ENCODE data around the gene ADAMTSL4.

ADAMTSL4 gene

GRCh38 chr1:150575518-150576366 is 26.5 kb downstream of the ADAMTSL4 start:
- TF ChIP-seq FOXM1 (IDR thresholded peaks at IDR 0.05; ENCODE audit: borderline replicate concordance, low read depth), result no peak
- no peak for TF ChIP-seq RAD21 (IDR thresholded peaks at IDR 0.05; ENCODE audit: low read depth)
- TF ChIP-seq EP300 (IDR thresholded peaks at IDR 0.05; ENCODE audit: borderline replicate concordance), result no peak
- TF ChIP-seq ZBTB7A (IDR thresholded peaks at IDR 0.05; ENCODE audit: low read depth), result no peak
- TF ChIP-seq, protein P1, sequence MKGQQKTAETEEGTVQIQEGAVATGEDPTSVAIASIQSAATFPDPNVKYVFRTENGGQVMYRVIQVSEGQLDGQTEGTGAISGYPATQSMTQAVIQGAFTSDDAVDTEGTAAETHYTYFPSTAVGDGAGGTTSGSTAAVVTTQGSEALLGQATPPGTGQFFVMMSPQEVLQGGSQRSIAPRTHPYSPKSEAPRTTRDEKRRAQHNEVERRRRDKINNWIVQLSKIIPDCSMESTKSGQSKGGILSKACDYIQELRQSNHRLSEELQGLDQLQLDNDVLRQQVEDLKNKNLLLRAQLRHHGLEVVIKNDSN (IDR thresholded peaks at IDR 0.05), result no peak
- no peak for TF ChIP-seq NFIC (IDR thresholded peaks at IDR 0.05)
- no peak for TF ChIP-seq YY1 (IDR thresholded peaks at IDR 0.05; ENCODE audit: low read depth)
- TF ChIP-seq TEAD4 (IDR thresholded peaks at IDR 0.05), result no peak
- TF ChIP-seq, protein P2, sequence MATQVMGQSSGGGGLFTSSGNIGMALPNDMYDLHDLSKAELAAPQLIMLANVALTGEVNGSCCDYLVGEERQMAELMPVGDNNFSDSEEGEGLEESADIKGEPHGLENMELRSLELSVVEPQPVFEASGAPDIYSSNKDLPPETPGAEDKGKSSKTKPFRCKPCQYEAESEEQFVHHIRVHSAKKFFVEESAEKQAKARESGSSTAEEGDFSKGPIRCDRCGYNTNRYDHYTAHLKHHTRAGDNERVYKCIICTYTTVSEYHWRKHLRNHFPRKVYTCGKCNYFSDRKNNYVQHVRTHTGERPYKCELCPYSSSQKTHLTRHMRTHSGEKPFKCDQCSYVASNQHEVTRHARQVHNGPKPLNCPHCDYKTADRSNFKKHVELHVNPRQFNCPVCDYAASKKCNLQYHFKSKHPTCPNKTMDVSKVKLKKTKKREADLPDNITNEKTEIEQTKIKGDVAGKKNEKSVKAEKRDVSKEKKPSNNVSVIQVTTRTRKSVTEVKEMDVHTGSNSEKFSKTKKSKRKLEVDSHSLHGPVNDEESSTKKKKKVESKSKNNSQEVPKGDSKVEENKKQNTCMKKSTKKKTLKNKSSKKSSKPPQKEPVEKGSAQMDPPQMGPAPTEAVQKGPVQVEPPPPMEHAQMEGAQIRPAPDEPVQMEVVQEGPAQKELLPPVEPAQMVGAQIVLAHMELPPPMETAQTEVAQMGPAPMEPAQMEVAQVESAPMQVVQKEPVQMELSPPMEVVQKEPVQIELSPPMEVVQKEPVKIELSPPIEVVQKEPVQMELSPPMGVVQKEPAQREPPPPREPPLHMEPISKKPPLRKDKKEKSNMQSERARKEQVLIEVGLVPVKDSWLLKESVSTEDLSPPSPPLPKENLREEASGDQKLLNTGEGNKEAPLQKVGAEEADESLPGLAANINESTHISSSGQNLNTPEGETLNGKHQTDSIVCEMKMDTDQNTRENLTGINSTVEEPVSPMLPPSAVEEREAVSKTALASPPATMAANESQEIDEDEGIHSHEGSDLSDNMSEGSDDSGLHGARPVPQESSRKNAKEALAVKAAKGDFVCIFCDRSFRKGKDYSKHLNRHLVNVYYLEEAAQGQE (IDR thresholded peaks at IDR 0.05; ENCODE audit: low read depth), result no peak
- no peak for TF ChIP-seq TAF1 (IDR thresholded peaks at IDR 0.05; ENCODE audit: low read depth)
- TF ChIP-seq TCF12 (IDR thresholded peaks at IDR 0.05; ENCODE audit: low read depth), result no peak

DNA sequence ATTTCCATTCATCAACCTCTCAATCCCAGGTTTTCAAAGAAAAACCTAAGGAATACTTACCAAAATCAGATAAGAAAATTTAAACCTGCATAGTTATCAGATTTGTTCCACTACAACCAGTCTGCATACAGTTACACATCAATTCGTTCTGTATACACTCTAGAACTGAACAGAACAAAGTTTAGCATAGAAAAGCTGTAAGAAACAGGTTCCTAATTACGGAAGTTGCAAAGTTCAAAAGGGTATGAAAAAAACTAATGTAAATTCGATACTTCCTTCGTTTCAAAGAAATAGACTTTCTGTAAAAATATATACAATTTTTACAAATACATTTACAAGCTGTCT is 27.1 kb downstream of the ADAMTSL4 start:
- TF ChIP-seq EP300 (IDR thresholded peaks at IDR 0.05; ENCODE audit: borderline replicate concordance), result no peak
- no peak for TF ChIP-seq RAD21 (IDR thresholded peaks at IDR 0.05; ENCODE audit: low read depth)
- no peak for TF ChIP-seq YY1 (IDR thresholded peaks at IDR 0.05; ENCODE audit: low read depth)
- no peak for TF ChIP-seq ZBTB7A (IDR thresholded peaks at IDR 0.05; ENCODE audit: low read depth)
- TF ChIP-seq TCF12 (IDR thresholded peaks at IDR 0.05; ENCODE audit: low read depth), result no peak
- TF ChIP-seq, protein P2 (IDR thresholded peaks at IDR 0.05; ENCODE audit: low read depth), result no peak
- TF ChIP-seq CREB1 (IDR thresholded peaks at IDR 0.05; ENCODE audit: low read depth), result no peak
- no peak for TF ChIP-seq EGR1 (IDR thresholded peaks at IDR 0.05)
- no peak for TF ChIP-seq CEBPB (IDR thresholded peaks at IDR 0.05)
- no peak for TF ChIP-seq FOXM1 (IDR thresholded peaks at IDR 0.05; ENCODE audit: borderline replicate concordance, low read depth)
- TF ChIP-seq TEAD4 (IDR thresholded peaks at IDR 0.05), result no peak
- TF ChIP-seq, protein P1 (IDR thresholded peaks at IDR 0.05), result no peak
- TF ChIP-seq TAF1 (IDR thresholded peaks at IDR 0.05; ENCODE audit: low read depth), result no peak
- no peak for TF ChIP-seq NFIC (IDR thresholded peaks at IDR 0.05)

- no peak for TF ChIP-seq CEBPB (IDR thresholded peaks at IDR 0.05)
- TF ChIP-seq, protein P2 (IDR thresholded peaks at IDR 0.05; ENCODE audit: low read depth), result no peak
- TF ChIP-seq TCF12 (IDR thresholded peaks at IDR 0.05; ENCODE audit: low read depth), result no peak
These were observed 27.8 kb downstream of the ADAMTSL4 start for GRCh38 chr1:150576794-150577556.

- TF ChIP-seq YY1 (IDR thresholded peaks at IDR 0.05; ENCODE audit: low read depth) (no peak), RAD21 (IDR thresholded peaks at IDR 0.05; ENCODE audit: low read depth) (no peak), EP300 (IDR thresholded peaks at IDR 0.05; ENCODE audit: borderline replicate concordance) (no peak), NFIC (IDR thresholded peaks at IDR 0.05) (no peak), TCF12 (IDR thresholded peaks at IDR 0.05; ENCODE audit: low read depth) (no peak), TEAD4 (IDR thresholded peaks at IDR 0.05) (no peak), CEBPB (IDR thresholded peaks at IDR 0.05) (no peak), ZBTB7A (IDR thresholded peaks at IDR 0.05; ENCODE audit: low read depth) (no peak), CREB1 (IDR thresholded peaks at IDR 0.05; ENCODE audit: low read depth) (no peak), FOXM1 (IDR thresholded peaks at IDR 0.05; ENCODE audit: borderline replicate concordance, low read depth) (no peak), EGR1 (IDR thresholded peaks at IDR 0.05) (no peak), TAF1 (IDR thresholded peaks at IDR 0.05; ENCODE audit: low read depth) (no peak)
- TF ChIP-seq, protein P2 (IDR thresholded peaks at IDR 0.05; ENCODE audit: low read depth), result no peak
- TF ChIP-seq, protein P1 (IDR thresholded peaks at IDR 0.05), result no peak
- TF ChIP-seq, protein P3, sequence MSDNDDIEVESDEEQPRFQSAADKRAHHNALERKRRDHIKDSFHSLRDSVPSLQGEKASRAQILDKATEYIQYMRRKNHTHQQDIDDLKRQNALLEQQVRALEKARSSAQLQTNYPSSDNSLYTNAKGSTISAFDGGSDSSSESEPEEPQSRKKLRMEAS (IDR thresholded peaks at IDR 0.05), result no peak
These were observed 28.5 kb downstream of the ADAMTSL4 start for GRCh38 chr1:150577557-150578271.
